ENCODE results near the gene RAD51B. TPM values are rescaled to one million over a fixed set of nuclear protein-coding genes. Genes with fewer than 3 reads are reported as not detected.

RAD51B gene
- polyA plus RNA-seq, 1 donor (not counting 4 experiments of a cell fraction or from before 2014, with no cell fraction given), result 13.3 TPM

DNA sequence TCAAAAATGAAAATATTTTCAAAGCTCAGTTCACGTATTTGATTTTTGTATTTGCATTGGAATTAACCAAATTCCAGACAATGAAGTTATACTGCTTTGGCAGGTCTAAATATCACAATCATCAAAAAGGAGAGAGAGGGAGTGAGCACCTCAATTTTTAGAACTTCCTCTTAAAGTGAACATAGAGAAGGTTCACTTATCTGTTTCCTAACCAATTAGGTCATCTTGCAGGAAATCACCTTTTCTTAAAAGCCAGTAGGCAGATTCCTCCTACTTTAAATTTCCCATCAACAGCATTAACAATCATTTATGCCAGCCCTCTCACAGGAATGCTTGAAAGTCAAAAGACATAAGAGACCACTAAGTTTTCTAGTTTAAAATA, 584.6 kb downstream of the RAD51B start:
- H3K9me1 ChIP-seq (ENCODE audit: control insufficient read depth, extremely low read depth, insufficient read depth, low read length), result no peaks in the 10 kb centered on the region
- H3K4me1 ChIP-seq (ENCODE audit: control insufficient read depth, extremely low read depth, insufficient read depth, low read length), result peaks cover 47% of the 10 kb centered on the region
- no peak overlapping the region for H3K4me2 ChIP-seq (ENCODE audit: control insufficient read depth, extremely low read depth, insufficient read depth, low read depth, low read length)
- no peak overlapping the region for H2AFZ ChIP-seq (ENCODE audit: control insufficient read depth, low read length)
- no peaks in the 10 kb centered on the region for H3K79me2 ChIP-seq (ENCODE audit: control insufficient read depth, insufficient read depth, low read length)
- TF ChIP-seq CTCF (optimal IDR thresholded peaks at IDR 0.05 in 1 of 3, IDR thresholded peaks at IDR 0.05 in 1 of 3, conservative IDR thresholded peaks at IDR 0.05 in 1 of 3; ENCODE audit: extremely low read depth in 1 of 3, insufficient read depth in 2 of 3, low read length in 3 of 3) (no peak), EZH2 (IDR thresholded peaks at IDR 0.05; ENCODE audit: low read length) (no peak)
- DNase-seq (ENCODE audit: low read depth, low spot score), result no peak
- dilution Hi-C loops (cut with MboI; ENCODE audit: extremely low pct_ligation_motif_present, low sequenced_read_pairs), result no loop called here
- H3K27me3 ChIP-seq (ENCODE audit: control insufficient read depth, extremely low read depth, insufficient read depth, low read length), result no peaks in the 10 kb centered on the region
- H3K36me3 ChIP-seq (ENCODE audit: control insufficient read depth in 2 of 2, extremely low read depth in 1 of 2, insufficient read depth in 2 of 2, low read length in 2 of 2), result no peaks in the 10 kb centered on the region
- no peak for FAIRE-seq
- no peaks in the 10 kb centered on the region for H4K20me1 ChIP-seq (ENCODE audit: control insufficient read depth, extremely low read depth, insufficient read depth, low read length)
- no peak overlapping the region for H3K4me3 ChIP-seq (ENCODE audit: control insufficient read depth in 2 of 3, extremely low read depth in 1 of 3, insufficient read depth in 2 of 3, low read depth in 1 of 3, low read length in 3 of 3)
- no peaks in the 10 kb centered on the region for H3K9me3 ChIP-seq (ENCODE audit: control insufficient read depth, low read depth, low read length)
- H3K27ac ChIP-seq (ENCODE audit: control insufficient read depth, insufficient read depth, low read length), result no peak overlapping the region
- no peak overlapping the region for H3K9ac ChIP-seq (ENCODE audit: control insufficient read depth, extremely low read depth, insufficient read depth, low read length)

DNA sequence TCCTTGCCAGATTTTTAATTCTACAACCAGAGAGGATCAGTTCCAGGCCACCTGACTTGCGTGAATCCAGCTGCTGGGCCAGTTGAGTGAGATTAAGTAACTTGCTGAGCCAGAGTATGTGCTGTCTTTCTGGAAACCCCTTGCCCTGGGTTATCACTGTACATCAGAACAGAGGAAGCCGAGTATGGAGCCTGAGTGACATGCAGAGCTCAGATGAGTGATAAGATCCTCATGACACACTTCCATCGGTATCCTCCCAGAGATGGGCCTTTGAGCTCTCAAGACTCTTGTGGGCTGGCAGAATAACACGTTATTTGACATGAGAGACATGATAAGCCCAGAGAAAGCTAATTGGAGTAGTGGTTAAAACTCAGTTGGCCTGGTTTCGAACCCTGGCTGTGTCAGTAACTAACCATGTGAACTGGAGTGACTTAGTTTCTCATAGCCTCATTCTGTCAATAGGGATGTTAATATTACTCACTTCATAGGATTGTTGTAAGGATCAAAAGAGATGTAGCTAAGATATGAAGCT, 585.1 kb downstream of the RAD51B start:
- Histone ChIP-seq H3K27ac (ENCODE audit: control insufficient read depth, insufficient read depth, low read length) (peak overlapping the region; percentile 6), H3K4me1 (ENCODE audit: control insufficient read depth, extremely low read depth, insufficient read depth, low read length) (peaks cover 47% of the 10 kb centered on the region), H3K4me2 (ENCODE audit: control insufficient read depth, extremely low read depth, insufficient read depth, low read depth, low read length) (no peak overlapping the region), H3K4me3 (ENCODE audit: control insufficient read depth in 2 of 3, extremely low read depth in 1 of 3, insufficient read depth in 2 of 3, low read depth in 1 of 3, low read length in 3 of 3) (no peak overlapping the region), H4K20me1 (ENCODE audit: control insufficient read depth, extremely low read depth, insufficient read depth, low read length) (no peaks in the 10 kb centered on the region), H3K9me1 (ENCODE audit: control insufficient read depth, extremely low read depth, insufficient read depth, low read length) (no peaks in the 10 kb centered on the region), H3K27me3 (ENCODE audit: control insufficient read depth, extremely low read depth, insufficient read depth, low read length) (no peaks in the 10 kb centered on the region), H3K9ac (ENCODE audit: control insufficient read depth, extremely low read depth, insufficient read depth, low read length) (no peak overlapping the region), H3K36me3 (ENCODE audit: control insufficient read depth in 2 of 2, extremely low read depth in 1 of 2, insufficient read depth in 2 of 2, low read length in 2 of 2) (no peaks in the 10 kb centered on the region), H3K79me2 (ENCODE audit: control insufficient read depth, insufficient read depth, low read length) (no peaks in the 10 kb centered on the region), H2AFZ (ENCODE audit: control insufficient read depth, low read length) (peak overlapping the region; percentile 19), H3K9me3 (ENCODE audit: control insufficient read depth, low read depth, low read length) (no peaks in the 10 kb centered on the region)
- dilution Hi-C loops (cut with MboI; ENCODE audit: extremely low pct_ligation_motif_present, low sequenced_read_pairs), result no loop called here
- FAIRE-seq, result peak; percentile 88
- no peak for DNase-seq (ENCODE audit: low read depth, low spot score)
- no peak for TF ChIP-seq CTCF (optimal IDR thresholded peaks at IDR 0.05 in 1 of 3, IDR thresholded peaks at IDR 0.05 in 1 of 3, conservative IDR thresholded peaks at IDR 0.05 in 1 of 3; ENCODE audit: extremely low read depth in 1 of 3, insufficient read depth in 2 of 3, low read length in 3 of 3)
- TF ChIP-seq EZH2 (IDR thresholded peaks at IDR 0.05; ENCODE audit: low read length), result no peak

Data from keratinocyte (primary cell).